ENCODE results near the gene MED13L.

- TF ChIP-seq, protein P1, sequence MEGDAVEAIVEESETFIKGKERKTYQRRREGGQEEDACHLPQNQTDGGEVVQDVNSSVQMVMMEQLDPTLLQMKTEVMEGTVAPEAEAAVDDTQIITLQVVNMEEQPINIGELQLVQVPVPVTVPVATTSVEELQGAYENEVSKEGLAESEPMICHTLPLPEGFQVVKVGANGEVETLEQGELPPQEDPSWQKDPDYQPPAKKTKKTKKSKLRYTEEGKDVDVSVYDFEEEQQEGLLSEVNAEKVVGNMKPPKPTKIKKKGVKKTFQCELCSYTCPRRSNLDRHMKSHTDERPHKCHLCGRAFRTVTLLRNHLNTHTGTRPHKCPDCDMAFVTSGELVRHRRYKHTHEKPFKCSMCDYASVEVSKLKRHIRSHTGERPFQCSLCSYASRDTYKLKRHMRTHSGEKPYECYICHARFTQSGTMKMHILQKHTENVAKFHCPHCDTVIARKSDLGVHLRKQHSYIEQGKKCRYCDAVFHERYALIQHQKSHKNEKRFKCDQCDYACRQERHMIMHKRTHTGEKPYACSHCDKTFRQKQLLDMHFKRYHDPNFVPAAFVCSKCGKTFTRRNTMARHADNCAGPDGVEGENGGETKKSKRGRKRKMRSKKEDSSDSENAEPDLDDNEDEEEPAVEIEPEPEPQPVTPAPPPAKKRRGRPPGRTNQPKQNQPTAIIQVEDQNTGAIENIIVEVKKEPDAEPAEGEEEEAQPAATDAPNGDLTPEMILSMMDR (IDR thresholded peaks at IDR 0.05) = no peak
- TF ChIP-seq CBFB (CRISPR knock-in tag; IDR thresholded peaks at IDR 0.05; ENCODE audit: low read depth) (no peak), ERG (CRISPR knock-in tag; IDR thresholded peaks at IDR 0.05) (no peak), NR2C2 (CRISPR knock-in tag; IDR thresholded peaks at IDR 0.05) (no peak)
Observed at GRCh38 chr12:115966376-115966775, 311.1 kb downstream of the MED13L start.

Data from WTC11 (cell line).